Measurements from ENCODE around the gene APH1B.

The APH1B gene

GRCh38 chr15:63291507-63291906 lies 14.1 kb downstream of the APH1B start:
- Mint-ChIP-seq H3K27me3 (no peaks in the 10 kb centered on the region), H3K4me1 (peaks cover 12% of the 10 kb centered on the region), H3K4me3 (no peak overlapping the region), H3K27ac (ENCODE audit: low read depth) (no peak overlapping the region), H3K36me3 (ENCODE audit: insufficient read depth) (peaks cover 16% of the 10 kb centered on the region), H3K9me3 (no peaks in the 10 kb centered on the region)
- DNase-seq (ENCODE audit: low spot score in 2 of 2) (no peak), ATAC-seq (replicated peaks; ENCODE audit: extremely low read depth, poor library complexity, severe bottlenecking) (no peak)

GRCh38 chr15:63292241-63292640 lies 14.8 kb downstream of the APH1B start:
- H3K36me3 Mint-ChIP-seq (ENCODE audit: insufficient read depth) = peaks cover 17% of the 10 kb centered on the region
- H3K4me3 Mint-ChIP-seq = no peak overlapping the region
- H3K9me3 Mint-ChIP-seq = no peaks in the 10 kb centered on the region
- peak overlapping the region; percentile 49 for H3K27ac Mint-ChIP-seq (ENCODE audit: low read depth)
- H3K4me1 Mint-ChIP-seq = peaks cover 12% of the 10 kb centered on the region
- no peaks in the 10 kb centered on the region for H3K27me3 Mint-ChIP-seq
- DNase-seq (ENCODE audit: low spot score in 2 of 2) (no peak), ATAC-seq (replicated peaks; ENCODE audit: extremely low read depth, poor library complexity, severe bottlenecking) (no peak)

- Mint-ChIP-seq H3K4me3 (no peak overlapping the region), H3K27me3 (no peaks in the 10 kb centered on the region), H3K4me1 (peaks cover 12% of the 10 kb centered on the region), H3K36me3 (ENCODE audit: insufficient read depth) (peaks cover 12% of the 10 kb centered on the region), H3K27ac (ENCODE audit: low read depth) (peak overlapping the region; percentile 49), H3K9me3 (no peaks in the 10 kb centered on the region)
- ATAC-seq (replicated peaks; ENCODE audit: extremely low read depth, poor library complexity, severe bottlenecking) (no peak), DNase-seq (ENCODE audit: low spot score in 2 of 2) (no peak)
Observed at GRCh38 chr15:63292771-63293170, 15.4 kb downstream of the APH1B start.

- Mint-ChIP-seq H3K27me3 (no peaks in the 10 kb centered on the region), H3K4me3 (no peak overlapping the region), H3K4me1 (peaks cover 5% of the 10 kb centered on the region), H3K9me3 (no peaks in the 10 kb centered on the region), H3K27ac (ENCODE audit: low read depth) (no peak overlapping the region), H3K36me3 (ENCODE audit: insufficient read depth) (peaks cover 12% of the 10 kb centered on the region)
- ATAC-seq (replicated peaks; ENCODE audit: extremely low read depth, poor library complexity, severe bottlenecking) = no peak
- DNase-seq (ENCODE audit: low spot score in 2 of 2) = no peak
Observed at GRCh38 chr15:63294359-63294758, 17.0 kb downstream of the APH1B start.

- Mint-ChIP-seq H3K27me3 (no peaks in the 10 kb centered on the region), H3K4me3 (no peak overlapping the region), H3K9me3 (no peaks in the 10 kb centered on the region), H3K4me1 (peaks cover 5% of the 10 kb centered on the region), H3K27ac (ENCODE audit: low read depth) (no peak overlapping the region), H3K36me3 (ENCODE audit: insufficient read depth) (peaks cover 16% of the 10 kb centered on the region)
- no peak for DNase-seq (ENCODE audit: low spot score in 2 of 2)
- ATAC-seq (replicated peaks; ENCODE audit: extremely low read depth, poor library complexity, severe bottlenecking) = no peak
Observed at GRCh38 chr15:63295341-63295740, 17.9 kb downstream of the APH1B start.

- Mint-ChIP-seq H3K4me1 (peaks cover 5% of the 10 kb centered on the region), H3K4me3 (no peak overlapping the region), H3K36me3 (ENCODE audit: insufficient read depth) (peaks cover 13% of the 10 kb centered on the region), H3K27ac (ENCODE audit: low read depth) (no peak overlapping the region), H3K9me3 (no peaks in the 10 kb centered on the region), H3K27me3 (no peaks in the 10 kb centered on the region)
- ATAC-seq (replicated peaks; ENCODE audit: extremely low read depth, poor library complexity, severe bottlenecking) = no peak
- DNase-seq (ENCODE audit: low spot score in 2 of 2) = no peak
Observed at GRCh38 chr15:63296195-63296594, 18.8 kb downstream of the APH1B start.

- no peaks in the 10 kb centered on the region for H3K27me3 Mint-ChIP-seq
- H3K4me1 Mint-ChIP-seq = peaks cover 5% of the 10 kb centered on the region
- DNase-seq (ENCODE audit: low spot score in 2 of 2) (no peak), ATAC-seq (replicated peaks; ENCODE audit: extremely low read depth, poor library complexity, severe bottlenecking) (no peak)
- peaks cover 16% of the 10 kb centered on the region for H3K36me3 Mint-ChIP-seq (ENCODE audit: insufficient read depth)
- H3K9me3 Mint-ChIP-seq = no peaks in the 10 kb centered on the region
- H3K27ac Mint-ChIP-seq (ENCODE audit: low read depth) = no peak overlapping the region
- no peak overlapping the region for H3K4me3 Mint-ChIP-seq
Observed at GRCh38 chr15:63299943-63300575, 22.7 kb downstream of the APH1B start.

GRCh38 chr15:63301088-63301487 lies 23.7 kb downstream of the APH1B start:
- Mint-ChIP-seq H3K9me3 (no peaks in the 10 kb centered on the region), H3K4me1 (peaks cover 5% of the 10 kb centered on the region), H3K27me3 (no peaks in the 10 kb centered on the region), H3K4me3 (no peak overlapping the region), H3K36me3 (ENCODE audit: insufficient read depth) (peaks cover 19% of the 10 kb centered on the region), H3K27ac (ENCODE audit: low read depth) (no peak overlapping the region)
- ATAC-seq (replicated peaks; ENCODE audit: extremely low read depth, poor library complexity, severe bottlenecking) = no peak
- DNase-seq (ENCODE audit: low spot score in 2 of 2) = no peak

- peaks cover 14% of the 10 kb centered on the region for H3K36me3 Mint-ChIP-seq (ENCODE audit: insufficient read depth)
- no peaks in the 10 kb centered on the region for H3K4me1 Mint-ChIP-seq
- no peak for DNase-seq (ENCODE audit: low spot score in 2 of 2)
- H3K9me3 Mint-ChIP-seq = no peaks in the 10 kb centered on the region
- ATAC-seq (replicated peaks; ENCODE audit: extremely low read depth, poor library complexity, severe bottlenecking) = no peak
- H3K27ac Mint-ChIP-seq (ENCODE audit: low read depth) = no peak overlapping the region
- no peaks in the 10 kb centered on the region for H3K27me3 Mint-ChIP-seq
- no peak overlapping the region for H3K4me3 Mint-ChIP-seq
Observed at GRCh38 chr15:63305260-63305659, 27.9 kb downstream of the APH1B start.

GRCh38 chr15:63306492-63307073 lies 29.2 kb downstream of the APH1B start:
- H3K9me3 Mint-ChIP-seq = no peaks in the 10 kb centered on the region
- ATAC-seq (replicated peaks; ENCODE audit: extremely low read depth, poor library complexity, severe bottlenecking) = no peak
- no peaks in the 10 kb centered on the region for H3K4me1 Mint-ChIP-seq
- no peaks in the 10 kb centered on the region for H3K27me3 Mint-ChIP-seq
- H3K4me3 Mint-ChIP-seq = no peak overlapping the region
- DNase-seq (ENCODE audit: low spot score in 2 of 2) = no peak
- peaks cover 14% of the 10 kb centered on the region for H3K36me3 Mint-ChIP-seq (ENCODE audit: insufficient read depth)
- no peak overlapping the region for H3K27ac Mint-ChIP-seq (ENCODE audit: low read depth)

GRCh38 chr15:63308491-63308890 lies 31.1 kb downstream of the APH1B start:
- no peaks in the 10 kb centered on the region for H3K9me3 Mint-ChIP-seq
- no peaks in the 10 kb centered on the region for H3K4me1 Mint-ChIP-seq
- ATAC-seq (replicated peaks; ENCODE audit: extremely low read depth, poor library complexity, severe bottlenecking) (no peak), DNase-seq (ENCODE audit: low spot score in 2 of 2) (no peak)
- no peak overlapping the region for H3K27ac Mint-ChIP-seq (ENCODE audit: low read depth)
- no peaks in the 10 kb centered on the region for H3K27me3 Mint-ChIP-seq
- peaks cover 14% of the 10 kb centered on the region for H3K36me3 Mint-ChIP-seq (ENCODE audit: insufficient read depth)
- no peak overlapping the region for H3K4me3 Mint-ChIP-seq

GRCh38 chr15:63308947-63309346 lies 31.5 kb downstream of the APH1B start:
- Mint-ChIP-seq H3K27ac (ENCODE audit: low read depth) (no peak overlapping the region), H3K27me3 (no peaks in the 10 kb centered on the region), H3K36me3 (ENCODE audit: insufficient read depth) (peaks cover 11% of the 10 kb centered on the region), H3K9me3 (no peaks in the 10 kb centered on the region), H3K4me3 (no peak overlapping the region), H3K4me1 (no peaks in the 10 kb centered on the region)
- no peak for ATAC-seq (replicated peaks; ENCODE audit: extremely low read depth, poor library complexity, severe bottlenecking)
- no peak for DNase-seq (ENCODE audit: low spot score in 2 of 2)

- H3K9me3 Mint-ChIP-seq = no peaks in the 10 kb centered on the region
- no peaks in the 10 kb centered on the region for H3K27me3 Mint-ChIP-seq
- ATAC-seq (replicated peaks; ENCODE audit: extremely low read depth, poor library complexity, severe bottlenecking) = no peak
- peaks cover 5% of the 10 kb centered on the region for H3K36me3 Mint-ChIP-seq (ENCODE audit: insufficient read depth)
- H3K4me1 Mint-ChIP-seq = no peaks in the 10 kb centered on the region
- no peak for DNase-seq (ENCODE audit: low spot score in 2 of 2)
- H3K4me3 Mint-ChIP-seq = no peak overlapping the region
- no peak overlapping the region for H3K27ac Mint-ChIP-seq (ENCODE audit: low read depth)
Observed at GRCh38 chr15:63310646-63311045, 33.2 kb downstream of the APH1B start.

Measured in central memory CD8-positive, alpha-beta T cell (primary cell).